Spleen (tissue), 11 donors: ENCODE data around the gene SIRT7. TPM values are rescaled to one million over a fixed set of nuclear protein-coding genes. Genes with fewer than 3 reads are reported as not detected.
A peak's percentile ranks its signal among the peaks of the same experiment; 100 is the strongest.

ENCODE experiments used
- DNase-seq: peaks from one replicate; pipeline ENCODE4 v3.0.0-alpha.2; 2020
- H3K27ac ChIP-seq, 8 donors: fragments of 200-600 bp; sonication (generic) in 7 of 8; 1 replicate in 4 of 8; 2 replicates in 4 of 8; pipeline versions ENCODE4 v1.5.0 to v1.8.0; 2016 to 2021; ENCODE audit warnings: inconsistent platforms in 4 of 8, mild to moderate bottlenecking in 4 of 8, moderate library complexity in 1 of 8
- H3K27me3 ChIP-seq, 7 donors: fragments of 200-600 bp; sonication (generic) in 6 of 7; replicated peaks in 1 of 7; 1 replicate in 4 of 7; 2 replicates in 3 of 7; pipeline versions ENCODE4 v1.5.0 to v1.8.0; 2016 to 2021; ENCODE audit warnings: inconsistent platforms in 3 of 7, mild to moderate bottlenecking in 1 of 7
- H3K36me3 ChIP-seq, 6 donors: fragments of 200-600 bp; sonication (generic) in 5 of 6; 1 replicate in 4 of 6; 2 replicates in 2 of 6; pipeline versions ENCODE4 v1.5.0 to v1.8.0; 2016 to 2021; ENCODE audit warnings: inconsistent platforms in 2 of 6
- H3K4me1 ChIP-seq, 6 donors: fragments of 200-600 bp; sonication (generic) in 5 of 6; 1 replicate in 3 of 6; 2 replicates in 3 of 6; pipeline versions ENCODE4 v1.5.0 to v1.8.0; 2016 to 2021; ENCODE audit warnings: inconsistent platforms in 3 of 6
- H3K4me3 ChIP-seq, 8 donors: fragments of 200-600 bp; sonication (generic) in 7 of 8; 1 replicate in 4 of 8; 2 replicates in 4 of 8; pipeline versions ENCODE4 v1.5.0 to v1.8.0; 2016 to 2021; ENCODE audit warnings: inconsistent platforms in 4 of 8, mild to moderate bottlenecking in 4 of 8, moderate library complexity in 2 of 8
- H3K9me3 ChIP-seq, 8 donors: fragments of 200-600 bp; sonication (generic) in 7 of 8; 1 replicate in 4 of 8; 2 replicates in 4 of 8; pipeline versions ENCODE4 v1.5.0 to v1.8.0; 2016 to 2021; ENCODE audit warnings: inconsistent platforms in 4 of 8
- POLR2A ChIP-seq, 3 donors: fragments of 450-650 bp; IDR thresholded peaks; one replicate each; pipeline ENCODE4 v1.5.1; 2017; ENCODE audit warnings: antibody characterized with exemption in 3 of 3, mild to moderate bottlenecking in 1 of 3
- POLR2AphosphoS5 ChIP-seq, 3 donors: sonication (generic); formaldehyde crosslinking; IDR thresholded peaks; one replicate each; pipeline ENCODE4 v1.5.1; 2017; ENCODE audit warnings: antibody characterized with exemption in 3 of 3
- WGBS, 5 donors: extraction: QIAGEN DNeasy Blood & Tissue Kit in 3 of 5; methylation state at CpG; one replicate each; pipeline versions ENCODE4 v1.1.5 to v1.1.7; 2013 to 2018; 5-methylcytosine and 5-hydroxymethylcytosine counted together
- intact Hi-C: fragments of 100-400 bp; cut with DNase I; formaldehyde crosslinking; loops from one replicate; pipeline ENCODE4 v1.15.0; 2023; ENCODE audit warnings: low total_unique reads
- polyA plus RNA-seq, 3 donors: library from polyadenylated mRNA; stranded (reverse); fragments of 200-250 nt; gene quantifications; one replicate each; pipeline ENCODE4 v1.2.1, GENCODE V29; 2013
- total RNA-seq, 7 donors: library from RNA; depleted of rRNA in 3 of 7; stranded (reverse); fragments of >200 nt in 3 of 7; fragmentation: NEBNext Ultra II Directional in 4 of 7; extraction: Animal tissue kit (Norgen Biotek cat#: 25700) in 4 of 7; gene quantifications; one replicate each; pipeline versions ENCODE4 v1.1.0 to v1.2.1, GENCODE V29; 2016 to 2021
- TF ChIP-seq, protein P1 (sequence below), 11 experiments: fragments of 200-600 bp in 7 of 11; fragments of 450-650 bp in 4 of 11; sonication (generic) in 4 of 11; IDR thresholded peaks in 8 of 11; conservative IDR thresholded peaks in 3 of 11; 1 replicate in 7 of 11; 2 replicates in 4 of 11; pipeline versions ENCODE4 v1.4.0 to v1.8.0; 2016 to 2021; ENCODE audit warnings: antibody characterized with exemption in 11 of 11, inconsistent platforms in 4 of 11, mild to moderate bottlenecking in 1 of 11
- donor health status: healthy with polysubstance abuse.
- donor health status: DM: no; HTN: no; CAD: no; lungs with moderate emphysema.
- donor health status: DM: no; HTN: no; CAD: no.
- donor health status: Bipolar disorder and iron deficiency.
- donor health status: healthy.
- donor health status: DM: no; HTN: no; CAD: no.
- donor health status: DM: yes; HTN: yes; CAD: no.

The SIRT7 gene
- total and polyA plus RNA-seq, 10 donors: 28.5 to 54.5 (median 39.1) TPM

DNA sequence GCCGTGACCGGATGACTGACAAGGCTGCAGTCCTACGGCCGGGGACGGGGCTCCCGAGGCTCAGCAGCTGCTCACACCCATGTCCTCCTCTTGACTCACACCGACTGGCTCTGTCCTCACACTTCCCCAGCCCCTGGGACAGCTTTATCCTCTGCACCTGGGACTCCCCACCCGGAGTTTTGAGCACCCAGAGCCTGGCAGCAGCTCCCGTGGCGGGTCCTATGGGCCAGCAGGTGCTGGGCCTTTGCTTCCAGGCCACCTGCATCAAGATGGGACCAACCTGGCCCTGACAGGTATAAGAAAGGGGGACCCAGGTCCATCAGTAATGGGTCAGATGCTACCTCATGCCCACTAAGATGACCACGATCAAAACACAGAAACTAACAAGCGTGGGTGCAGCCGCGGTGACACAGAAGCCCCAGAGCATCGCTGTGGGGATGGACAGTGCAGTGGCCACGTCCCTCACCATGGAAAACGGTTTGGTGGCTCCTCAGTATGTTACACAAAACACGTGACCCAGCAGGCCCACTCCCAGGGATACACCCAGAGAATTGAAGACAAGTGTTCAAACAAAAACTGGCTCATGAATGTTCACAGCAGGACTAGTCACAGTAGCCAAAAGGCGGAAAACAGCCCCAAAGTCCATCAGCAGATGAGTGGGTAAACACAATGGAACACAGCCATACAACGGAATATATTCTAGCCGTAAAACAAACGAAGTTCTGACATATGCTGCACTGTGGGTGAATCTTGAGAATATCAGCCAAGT, 46.3 kb upstream of the SIRT7 start:
- peaks cover 27 to 64% (median 44%) of the 10 kb centered on the region in 6 donors for H3K4me1 ChIP-seq
- TF ChIP-seq, protein P1, sequence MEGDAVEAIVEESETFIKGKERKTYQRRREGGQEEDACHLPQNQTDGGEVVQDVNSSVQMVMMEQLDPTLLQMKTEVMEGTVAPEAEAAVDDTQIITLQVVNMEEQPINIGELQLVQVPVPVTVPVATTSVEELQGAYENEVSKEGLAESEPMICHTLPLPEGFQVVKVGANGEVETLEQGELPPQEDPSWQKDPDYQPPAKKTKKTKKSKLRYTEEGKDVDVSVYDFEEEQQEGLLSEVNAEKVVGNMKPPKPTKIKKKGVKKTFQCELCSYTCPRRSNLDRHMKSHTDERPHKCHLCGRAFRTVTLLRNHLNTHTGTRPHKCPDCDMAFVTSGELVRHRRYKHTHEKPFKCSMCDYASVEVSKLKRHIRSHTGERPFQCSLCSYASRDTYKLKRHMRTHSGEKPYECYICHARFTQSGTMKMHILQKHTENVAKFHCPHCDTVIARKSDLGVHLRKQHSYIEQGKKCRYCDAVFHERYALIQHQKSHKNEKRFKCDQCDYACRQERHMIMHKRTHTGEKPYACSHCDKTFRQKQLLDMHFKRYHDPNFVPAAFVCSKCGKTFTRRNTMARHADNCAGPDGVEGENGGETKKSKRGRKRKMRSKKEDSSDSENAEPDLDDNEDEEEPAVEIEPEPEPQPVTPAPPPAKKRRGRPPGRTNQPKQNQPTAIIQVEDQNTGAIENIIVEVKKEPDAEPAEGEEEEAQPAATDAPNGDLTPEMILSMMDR (IDR thresholded peaks at IDR 0.05 in 8 of 11, conservative IDR thresholded peaks at IDR 0.05 in 3 of 11): no peak
- TF ChIP-seq POLR2A (IDR thresholded peaks at IDR 0.05) (no peak), POLR2AphosphoS5 (IDR thresholded peaks at IDR 0.05) (no peak)
- no peak overlapping the region for H3K4me3 ChIP-seq
- intact Hi-C loops: no loop called here
- H3K27me3 ChIP-seq: peaks cover 4 to 89% (median 50%) of the 10 kb centered on the region in 7 donors
- DNase-seq: no peak
- no peaks in the 10 kb centered on the region for H3K36me3 ChIP-seq
- H3K9me3 ChIP-seq: no peaks in the 10 kb centered on the region
- 73 to 89% (median 80%) methylated on average over 19 to 22 of the region's 22 CpGs for WGBS, 5 donors
- H3K27ac ChIP-seq: no peak overlapping the region

DNA sequence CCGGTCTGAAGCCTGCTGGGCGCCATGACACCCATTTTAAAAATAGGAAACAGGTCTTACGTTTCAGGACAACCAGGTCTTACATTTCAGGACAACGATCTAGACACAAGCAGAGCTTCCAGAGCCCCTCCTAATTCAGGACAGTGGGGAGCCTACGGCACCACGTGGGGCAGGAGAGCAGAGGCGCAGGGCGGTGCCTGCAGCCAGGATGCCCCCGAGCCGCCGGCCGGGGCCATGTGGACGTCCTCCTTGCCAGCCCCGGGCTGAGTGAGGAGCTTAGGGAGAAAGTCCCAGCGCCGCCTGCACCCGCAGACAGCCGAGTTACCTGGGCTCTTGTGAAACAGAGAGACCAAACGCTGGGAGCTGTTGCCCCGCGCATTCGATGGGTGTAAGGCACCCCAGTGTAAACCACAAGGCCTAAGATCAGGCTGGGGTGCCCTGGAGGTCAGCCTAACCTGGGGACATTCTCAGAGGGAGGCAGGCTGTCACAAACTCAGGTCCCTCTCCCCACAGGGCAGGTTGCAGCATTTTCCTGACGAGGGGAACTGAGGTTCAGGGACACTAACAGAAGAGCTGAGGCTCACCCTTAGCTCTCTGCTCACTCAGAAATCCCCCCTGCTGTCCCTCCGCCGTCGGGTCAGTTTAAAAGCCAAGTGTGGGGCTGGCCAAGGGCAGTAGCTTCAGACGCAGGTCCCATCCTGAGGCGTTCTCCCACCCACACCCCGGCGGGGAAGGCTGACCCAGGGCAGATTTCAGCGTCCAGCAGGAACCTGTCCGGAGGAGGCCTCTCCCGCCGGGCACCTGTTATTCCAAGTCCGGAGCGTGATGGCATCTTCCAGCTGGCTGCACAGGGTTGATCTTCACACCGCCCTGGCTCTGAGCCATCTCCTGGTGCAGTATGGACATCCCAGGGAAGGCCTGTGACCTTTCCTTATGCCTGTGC, 44.8 kb upstream of the SIRT7 start:
- Histone ChIP-seq H3K36me3 (no peaks in the 10 kb centered on the region), H3K27ac (no peak overlapping the region), H3K4me3 (no peak overlapping the region), H3K4me1 (peaks cover 18 to 55% (median 38%) of the 10 kb centered on the region in 6 donors), H3K27me3 (peaks cover 4 to 90% (median 61%) of the 10 kb centered on the region in 7 donors), H3K9me3 (no peaks in the 10 kb centered on the region)
- 60 to 80% (median 75%) methylated on average over 24 to 37 of the region's 37 CpGs for WGBS, 5 donors
- DNase-seq: no peak
- TF ChIP-seq POLR2A (IDR thresholded peaks at IDR 0.05): no peak
- TF ChIP-seq, protein P1 (IDR thresholded peaks at IDR 0.05 in 8 of 11, conservative IDR thresholded peaks at IDR 0.05 in 3 of 11): no peak
- no peak for TF ChIP-seq POLR2AphosphoS5 (IDR thresholded peaks at IDR 0.05)
- intact Hi-C loops: no loop called here

DNA sequence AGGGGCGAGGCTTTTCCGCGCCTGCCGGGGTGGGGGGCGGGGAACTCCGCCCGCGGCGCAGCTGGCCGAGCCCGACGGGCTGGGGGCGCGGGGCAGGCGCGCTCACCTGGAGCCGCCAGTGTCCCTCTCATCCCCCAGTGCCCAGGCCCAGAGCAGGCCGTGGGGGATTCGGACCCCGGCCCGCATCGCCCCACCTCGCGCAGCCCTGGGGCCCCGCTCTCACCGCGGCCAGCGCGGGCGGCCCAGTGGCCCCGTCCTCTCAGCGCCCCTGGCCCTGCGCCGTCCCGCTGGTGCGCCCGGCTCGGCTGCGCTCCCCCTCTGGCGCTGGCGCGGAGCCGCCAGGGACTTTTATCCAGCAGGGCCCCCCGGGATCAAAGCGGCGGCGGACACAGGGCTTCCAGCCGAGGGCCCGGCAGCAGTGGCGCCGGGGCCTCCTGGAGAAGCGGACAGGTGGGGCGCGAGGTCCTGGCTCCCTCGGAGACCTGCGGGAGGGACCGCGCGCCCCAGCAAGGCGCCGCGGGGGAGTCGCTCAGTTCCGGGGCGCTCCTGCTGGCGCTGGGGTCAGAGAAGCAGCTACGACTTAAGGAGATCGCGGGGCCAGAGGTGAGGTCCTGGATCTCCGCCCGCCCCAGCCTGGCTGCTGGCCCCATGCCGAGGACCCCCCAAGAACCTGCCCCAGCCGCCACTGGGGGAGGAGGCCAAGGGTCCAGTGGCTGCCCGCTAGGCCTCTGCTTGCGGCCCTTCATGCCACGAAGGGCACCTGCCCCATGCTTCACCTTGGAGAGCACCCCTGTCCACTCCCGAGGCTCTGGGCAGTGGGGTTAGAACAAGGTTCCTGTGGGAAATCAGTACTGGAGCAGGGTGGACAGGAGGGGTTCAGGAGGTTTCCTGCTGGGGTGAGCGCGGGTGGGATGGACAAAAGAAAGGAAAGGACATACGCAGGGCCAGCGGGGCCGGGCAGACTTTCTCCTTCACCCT, 43.8 kb upstream of the SIRT7 start:
- Histone ChIP-seq H3K4me3 (peak overlapping the region in 1 of 8 donors; percentile 75), H3K27ac (no peak overlapping the region), H3K4me1 (peaks cover 9 to 45% (median 29%) of the 10 kb centered on the region in 6 donors), H3K9me3 (no peaks in the 10 kb centered on the region), H3K36me3 (no peaks in the 10 kb centered on the region), H3K27me3 (peaks cover 4 to 90% (median 55%) of the 10 kb centered on the region in 7 donors)
- no peak for DNase-seq
- TF ChIP-seq, protein P1 (IDR thresholded peaks at IDR 0.05 in 8 of 11, conservative IDR thresholded peaks at IDR 0.05 in 3 of 11): no peak
- no peak for TF ChIP-seq POLR2A (IDR thresholded peaks at IDR 0.05)
- no peak for TF ChIP-seq POLR2AphosphoS5 (IDR thresholded peaks at IDR 0.05)
- 16 to 26% (median 21%) methylated on average over 33 to 82 of the region's 82 CpGs for WGBS, 5 donors
- intact Hi-C loops: no loop called here
